A673 (cell line): ENCODE measurements around the gene TENM3.

ENCODE experiments used
- EZH2 ChIP-seq: fragments of 200-600 bp; sonication (generic); IDR thresholded peaks from 2 replicates; pipeline ENCODE4 v1.6.1; 2017; ENCODE audit warnings: borderline replicate concordance, low read depth, mild to moderate bottlenecking, mixed read lengths, antibody characterized with exemption, low read length; ENCODE audit not compliant: poor library complexity, severe bottlenecking
- TF ChIP-seq, protein P1 (sequence below): fragments of 300-800, 200-600 bp; sonication (generic); conservative IDR thresholded peaks from 2 replicates; pipeline ENCODE4 v1.5.1; 2017; ENCODE audit warnings: low read depth, mild to moderate bottlenecking, antibody characterized with exemption, low read length, moderate library complexity, mixed read lengths

DNA sequence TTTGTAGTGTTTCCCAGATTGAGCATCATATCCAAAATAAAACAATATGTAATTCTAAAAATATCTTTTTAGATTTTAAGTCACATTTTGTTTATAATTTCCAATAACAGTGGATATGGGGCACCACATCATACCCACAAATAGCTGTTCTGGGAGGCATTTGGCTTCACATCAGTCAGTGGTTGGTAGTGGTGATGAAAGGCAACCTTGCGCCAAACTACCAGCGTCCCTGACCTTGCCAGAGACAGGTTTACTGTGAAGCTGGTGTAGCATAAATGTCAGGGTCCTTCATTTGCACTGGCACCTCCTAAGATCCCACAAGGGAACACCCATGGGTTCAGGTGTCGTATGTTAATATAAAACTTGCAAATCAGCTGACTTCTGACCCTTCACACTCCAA, 451.8 kb downstream of the TENM3 start:
- TF ChIP-seq, protein P1, sequence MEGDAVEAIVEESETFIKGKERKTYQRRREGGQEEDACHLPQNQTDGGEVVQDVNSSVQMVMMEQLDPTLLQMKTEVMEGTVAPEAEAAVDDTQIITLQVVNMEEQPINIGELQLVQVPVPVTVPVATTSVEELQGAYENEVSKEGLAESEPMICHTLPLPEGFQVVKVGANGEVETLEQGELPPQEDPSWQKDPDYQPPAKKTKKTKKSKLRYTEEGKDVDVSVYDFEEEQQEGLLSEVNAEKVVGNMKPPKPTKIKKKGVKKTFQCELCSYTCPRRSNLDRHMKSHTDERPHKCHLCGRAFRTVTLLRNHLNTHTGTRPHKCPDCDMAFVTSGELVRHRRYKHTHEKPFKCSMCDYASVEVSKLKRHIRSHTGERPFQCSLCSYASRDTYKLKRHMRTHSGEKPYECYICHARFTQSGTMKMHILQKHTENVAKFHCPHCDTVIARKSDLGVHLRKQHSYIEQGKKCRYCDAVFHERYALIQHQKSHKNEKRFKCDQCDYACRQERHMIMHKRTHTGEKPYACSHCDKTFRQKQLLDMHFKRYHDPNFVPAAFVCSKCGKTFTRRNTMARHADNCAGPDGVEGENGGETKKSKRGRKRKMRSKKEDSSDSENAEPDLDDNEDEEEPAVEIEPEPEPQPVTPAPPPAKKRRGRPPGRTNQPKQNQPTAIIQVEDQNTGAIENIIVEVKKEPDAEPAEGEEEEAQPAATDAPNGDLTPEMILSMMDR = no peak
- no peak for TF ChIP-seq EZH2
